ENCODE data around the gene CCL13. TPM values are rescaled to one million over a fixed set of nuclear protein-coding genes. Genes with fewer than 3 reads are reported as not detected.

Gene CCL13
- total and polyA plus RNA-seq, 4 donors = 0.12 to 0.84 TPM; not detected in 2

GRCh38 chr17:34351096-34351495 is 5.2 kb upstream of the CCL13 start:
- no peak for DNase-seq (ENCODE audit: low spot score)
- no peak for TF ChIP-seq FOXA2 (IDR thresholded peaks at IDR 0.05)
- no peak for TF ChIP-seq HNF4G (IDR thresholded peaks at IDR 0.05)
- TF ChIP-seq ZBTB33 (IDR thresholded peaks at IDR 0.05) = no peak
- TF ChIP-seq MAX (IDR thresholded peaks at IDR 0.05) = no peak
- no peak for TF ChIP-seq REST (IDR thresholded peaks at IDR 0.05)
- no peak for TF ChIP-seq JUND (IDR thresholded peaks at IDR 0.05)
- TF ChIP-seq EGR1 (IDR thresholded peaks at IDR 0.05; ENCODE audit: low read depth in 2 of 2) = no peak
- TF ChIP-seq TAF1 (conservative IDR thresholded peaks at IDR 0.05) = no peak
- no peak for TF ChIP-seq HNF4A (conservative IDR thresholded peaks at IDR 0.05)
- no peak for TF ChIP-seq RAD21 (IDR thresholded peaks at IDR 0.05)
- no peak for TF ChIP-seq SP1 (IDR thresholded peaks at IDR 0.05)
- TF ChIP-seq CTCF (IDR thresholded peaks at IDR 0.05; ENCODE audit: low read depth, low read length, missing input control) = no peak
- TF ChIP-seq ATF3 (IDR thresholded peaks at IDR 0.05) = no peak
- no peak for TF ChIP-seq GABPA (IDR thresholded peaks at IDR 0.05 in 1 of 2, conservative IDR thresholded peaks at IDR 0.05 in 1 of 2)
- no peak for TF ChIP-seq YY1 (IDR thresholded peaks at IDR 0.05)
- TF ChIP-seq NR2F2 (IDR thresholded peaks at IDR 0.05) = no peak
- H3K4me3 ChIP-seq (ENCODE audit: low read depth in 1 of 3, low read length in 3 of 3) = no peak overlapping the region
- 89% methylated on average over 1 of the region's 1 CpG for WGBS
- no peak overlapping the region for H3K27ac ChIP-seq (ENCODE audit: low read depth in 1 of 2, low read length in 2 of 2)
- H3K27me3 ChIP-seq (ENCODE audit: control insufficient read depth in 4 of 4, insufficient read depth in 4 of 4, low read length in 3 of 4) = peaks cover 0 to 7% (median 0%) of the 10 kb centered on the region in 4 donors
- H3K36me3 ChIP-seq (ENCODE audit: control insufficient read depth in 4 of 4, insufficient read depth in 3 of 4, low read depth in 1 of 4, low read length in 3 of 4) = no peaks in the 10 kb centered on the region
- H3K9ac ChIP-seq (ENCODE audit: low read depth in 1 of 2, low read length in 2 of 2) = no peak overlapping the region
- H3K9me3 ChIP-seq (ENCODE audit: control insufficient read depth in 4 of 4, low read length in 3 of 4) = no peaks in the 10 kb centered on the region
- H3K4me1 ChIP-seq (ENCODE audit: control insufficient read depth in 4 of 4, insufficient read depth in 4 of 4, low read length in 3 of 4) = no peaks in the 10 kb centered on the region

- no peak overlapping the region for H3K4me3 ChIP-seq (ENCODE audit: low read depth in 1 of 3, low read length in 3 of 3)
- H3K27me3 ChIP-seq (ENCODE audit: control insufficient read depth in 4 of 4, insufficient read depth in 4 of 4, low read length in 3 of 4) = peaks cover 0 to 7% (median 0%) of the 10 kb centered on the region in 4 donors
- H3K4me1 ChIP-seq (ENCODE audit: control insufficient read depth in 4 of 4, insufficient read depth in 4 of 4, low read length in 3 of 4) = no peaks in the 10 kb centered on the region
- H3K27ac ChIP-seq (ENCODE audit: low read depth in 1 of 2, low read length in 2 of 2) = no peak overlapping the region
- H3K9me3 ChIP-seq (ENCODE audit: control insufficient read depth in 4 of 4, low read length in 3 of 4) = no peaks in the 10 kb centered on the region
- no peak for TF ChIP-seq HNF4A (conservative IDR thresholded peaks at IDR 0.05)
- TF ChIP-seq HNF4G (IDR thresholded peaks at IDR 0.05) = no peak
- no peak for TF ChIP-seq EGR1 (IDR thresholded peaks at IDR 0.05; ENCODE audit: low read depth in 2 of 2)
- TF ChIP-seq MAX (IDR thresholded peaks at IDR 0.05) = no peak
- no peak for TF ChIP-seq REST (IDR thresholded peaks at IDR 0.05)
- TF ChIP-seq ATF3 (IDR thresholded peaks at IDR 0.05) = no peak
- TF ChIP-seq FOXA2 (IDR thresholded peaks at IDR 0.05) = no peak
- DNase-seq (ENCODE audit: low spot score) = no peak
- no peaks in the 10 kb centered on the region for H3K36me3 ChIP-seq (ENCODE audit: control insufficient read depth in 4 of 4, insufficient read depth in 3 of 4, low read depth in 1 of 4, low read length in 3 of 4)
- H3K9ac ChIP-seq (ENCODE audit: low read depth in 1 of 2, low read length in 2 of 2) = no peak overlapping the region
These were observed 4.1 kb upstream of the CCL13 start for GRCh38 chr17:34352191-34352590.
